Stomach (tissue), 4 donors: Measurements from ENCODE around the gene LAMB4.

Experiments
- POLR2AphosphoS5 ChIP-seq, 3 donors: sonication (generic); formaldehyde crosslinking; IDR thresholded peaks; one replicate each; pipeline ENCODE4 v1.6.1; 2016; ENCODE audit warnings: antibody characterized with exemption in 3 of 3
- TF ChIP-seq, protein P1 (sequence below), 7 experiments: fragments of 450-650 bp in 4 of 7; fragments of 200-600 bp in 3 of 7; sonication (generic) in 3 of 7; IDR thresholded peaks; one replicate each; pipeline ENCODE4 v1.5.1; 2016 to 2019; ENCODE audit warnings: antibody characterized with exemption in 7 of 7, control low read depth in 2 of 7, mild to moderate bottlenecking in 1 of 7

DNA sequence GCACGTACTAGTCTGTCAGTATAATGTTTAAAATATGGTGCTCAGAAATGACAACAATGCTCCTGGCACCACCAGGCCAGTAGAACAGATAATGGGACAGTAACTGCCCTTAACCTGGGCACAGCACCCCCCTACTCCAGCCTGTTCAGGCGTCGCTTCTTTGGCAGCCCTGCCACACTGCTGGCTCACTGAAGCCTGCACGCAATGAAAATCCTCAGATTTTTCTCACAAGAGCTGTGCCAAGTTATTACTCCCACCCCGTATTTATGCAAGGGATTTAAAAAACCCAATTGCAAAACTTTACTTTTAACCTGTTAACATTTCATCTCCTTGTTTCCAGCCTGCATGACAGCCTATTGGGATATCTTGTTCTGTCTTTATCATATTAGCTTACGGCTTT, 70.6 kb downstream of the LAMB4 start:
- TF ChIP-seq, protein P1, sequence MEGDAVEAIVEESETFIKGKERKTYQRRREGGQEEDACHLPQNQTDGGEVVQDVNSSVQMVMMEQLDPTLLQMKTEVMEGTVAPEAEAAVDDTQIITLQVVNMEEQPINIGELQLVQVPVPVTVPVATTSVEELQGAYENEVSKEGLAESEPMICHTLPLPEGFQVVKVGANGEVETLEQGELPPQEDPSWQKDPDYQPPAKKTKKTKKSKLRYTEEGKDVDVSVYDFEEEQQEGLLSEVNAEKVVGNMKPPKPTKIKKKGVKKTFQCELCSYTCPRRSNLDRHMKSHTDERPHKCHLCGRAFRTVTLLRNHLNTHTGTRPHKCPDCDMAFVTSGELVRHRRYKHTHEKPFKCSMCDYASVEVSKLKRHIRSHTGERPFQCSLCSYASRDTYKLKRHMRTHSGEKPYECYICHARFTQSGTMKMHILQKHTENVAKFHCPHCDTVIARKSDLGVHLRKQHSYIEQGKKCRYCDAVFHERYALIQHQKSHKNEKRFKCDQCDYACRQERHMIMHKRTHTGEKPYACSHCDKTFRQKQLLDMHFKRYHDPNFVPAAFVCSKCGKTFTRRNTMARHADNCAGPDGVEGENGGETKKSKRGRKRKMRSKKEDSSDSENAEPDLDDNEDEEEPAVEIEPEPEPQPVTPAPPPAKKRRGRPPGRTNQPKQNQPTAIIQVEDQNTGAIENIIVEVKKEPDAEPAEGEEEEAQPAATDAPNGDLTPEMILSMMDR (IDR thresholded peaks at IDR 0.05): no peak
- TF ChIP-seq POLR2AphosphoS5 (IDR thresholded peaks at IDR 0.05): no peak
